ENCODE results near the gene RETREG3.
A peak's percentile ranks its signal among the peaks of the same experiment; 100 is the strongest.
"Not testable (repeated sequence)": the region's sequence is repeated elsewhere in the genome, so short reads cannot be mapped to it uniquely, and the experiment has no call there.

Gene RETREG3

DNA sequence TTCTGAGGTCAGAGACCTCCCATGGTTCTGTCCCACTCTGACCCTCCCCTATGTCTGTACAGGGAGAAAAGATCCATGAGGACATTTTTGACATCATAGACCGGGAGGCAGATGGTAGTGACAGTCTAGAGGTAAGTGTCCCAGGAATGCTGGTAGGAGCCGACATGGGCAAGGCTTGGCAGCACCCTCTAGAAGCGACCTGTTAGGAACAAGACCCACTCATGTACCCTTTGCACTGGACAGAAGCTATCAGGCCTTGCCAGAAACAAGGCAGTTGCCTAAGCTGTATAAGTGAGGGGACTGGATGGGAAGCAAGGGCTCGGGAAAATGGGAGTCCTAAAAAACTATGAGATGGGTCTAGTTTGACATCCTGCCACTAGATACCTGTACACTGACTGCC, 2.8 kb upstream of the RETREG3 start:
- no peak for DNase-seq

DNA sequence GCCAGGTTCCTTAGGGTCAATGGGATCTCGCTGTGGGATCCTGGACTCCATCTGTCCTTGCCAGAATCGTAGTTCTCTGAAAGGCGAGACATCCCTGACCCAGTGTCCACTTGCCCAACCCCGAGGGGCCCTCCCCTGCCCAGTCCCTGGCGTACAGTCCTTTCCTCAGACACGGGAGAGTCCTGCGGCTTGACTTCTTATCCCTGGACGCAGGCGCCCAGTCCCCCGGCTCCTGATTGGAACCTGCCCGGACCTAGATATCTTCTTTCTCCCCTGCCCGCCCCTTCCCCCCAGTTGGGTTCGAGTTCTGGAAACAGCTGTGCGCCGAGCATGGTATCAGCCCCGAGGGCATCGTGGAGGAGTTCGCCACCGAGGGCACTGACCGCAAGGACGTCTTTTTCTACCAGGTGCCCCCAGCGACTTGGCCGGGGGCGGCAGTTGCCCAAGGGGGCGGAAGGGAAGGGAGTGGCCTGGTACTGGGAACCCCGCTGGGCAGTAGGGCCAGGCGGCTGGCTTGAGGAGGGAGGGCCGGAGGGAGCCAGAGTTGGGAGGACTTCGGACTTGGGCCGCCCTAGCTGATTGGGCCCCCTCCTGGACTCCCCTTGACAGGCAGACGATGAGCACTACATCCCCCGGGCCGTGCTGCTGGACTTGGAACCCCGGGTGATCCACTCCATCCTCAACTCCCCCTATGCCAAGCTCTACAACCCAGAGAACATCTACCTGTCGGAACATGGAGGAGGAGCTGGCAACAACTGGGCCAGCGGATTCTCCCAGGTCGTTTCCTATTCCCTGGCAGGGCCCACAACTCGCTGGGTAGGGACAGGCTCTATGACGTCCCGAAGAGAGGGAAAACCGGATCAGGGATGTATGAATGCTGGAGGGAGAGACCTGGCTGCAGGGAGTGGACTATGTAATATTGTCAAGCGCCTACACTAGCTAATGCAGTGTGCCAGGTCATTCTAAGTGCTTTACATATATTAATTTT, 934 bp upstream of the RETREG3 start:
- DNase-seq: not testable (repeated sequence)

DNA sequence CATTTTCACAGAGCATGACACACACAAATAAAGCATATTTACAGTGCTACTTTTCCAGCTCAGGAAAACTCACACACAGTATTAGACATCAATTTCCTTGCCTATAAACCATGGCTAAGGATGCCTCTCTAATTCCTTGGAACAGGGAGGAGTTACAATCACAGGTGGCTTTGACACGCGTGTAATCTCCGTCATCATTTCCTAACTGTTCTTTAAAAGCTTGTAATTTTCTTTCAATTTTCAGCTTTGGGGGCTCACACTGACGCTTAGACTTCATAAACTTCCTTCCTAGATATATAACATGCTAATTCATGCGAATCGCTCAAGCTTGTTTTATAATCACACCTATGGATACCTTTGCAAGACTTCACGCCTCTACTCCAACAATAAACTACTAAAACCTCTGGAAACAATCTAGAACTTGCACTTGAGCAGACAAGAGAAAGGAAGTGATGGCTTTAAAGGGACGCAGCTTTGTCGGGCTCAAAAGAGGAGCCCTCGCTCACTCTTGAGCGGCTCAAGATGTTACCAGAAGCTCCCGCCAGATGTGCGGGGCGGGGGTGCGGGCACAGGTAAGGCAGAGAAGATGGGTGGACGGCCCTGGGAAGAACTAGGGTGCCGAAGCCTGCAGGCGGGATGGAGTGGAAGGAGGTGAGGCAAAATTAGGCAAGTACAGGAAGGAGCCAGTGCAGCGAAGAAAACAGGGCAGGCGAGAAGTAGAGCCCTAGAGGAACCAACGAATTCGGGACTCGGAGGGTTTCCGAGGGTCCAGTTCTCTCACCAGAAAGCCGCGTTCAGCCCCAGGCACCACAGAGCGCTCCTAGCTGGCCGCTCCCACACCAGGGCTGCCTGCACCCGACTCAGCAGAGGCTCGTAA, 631 bp downstream of the RETREG3 start:
- no peak for DNase-seq

DNA sequence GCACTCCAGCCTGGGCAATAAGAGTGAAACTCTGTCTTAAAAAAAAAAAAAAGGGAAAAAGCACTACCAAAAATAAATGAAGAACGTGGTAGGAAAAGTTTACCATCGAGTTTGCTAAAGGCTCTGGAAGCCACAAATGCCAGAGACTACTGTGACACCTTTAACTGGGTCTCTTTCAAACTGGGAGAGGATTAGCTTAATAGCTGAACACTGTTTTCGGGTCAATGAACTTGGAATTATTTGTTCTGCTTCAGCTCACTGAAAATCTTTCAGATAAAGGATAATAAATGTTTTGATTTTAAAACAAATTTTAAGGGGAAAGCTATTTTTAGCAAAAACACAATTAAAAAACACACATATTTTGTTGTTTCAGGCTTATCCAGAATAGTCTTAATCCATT, 1.4 kb downstream of the RETREG3 start:
- DNase-seq: no peak

- no peak for DNase-seq
These were observed 5.9 kb downstream of the RETREG3 start for GRCh38 chr17:42603318-42603717.

GRCh38 chr17:42598905-42599304, 10.3 kb downstream of the RETREG3 start:
- no peak for DNase-seq

DNA sequence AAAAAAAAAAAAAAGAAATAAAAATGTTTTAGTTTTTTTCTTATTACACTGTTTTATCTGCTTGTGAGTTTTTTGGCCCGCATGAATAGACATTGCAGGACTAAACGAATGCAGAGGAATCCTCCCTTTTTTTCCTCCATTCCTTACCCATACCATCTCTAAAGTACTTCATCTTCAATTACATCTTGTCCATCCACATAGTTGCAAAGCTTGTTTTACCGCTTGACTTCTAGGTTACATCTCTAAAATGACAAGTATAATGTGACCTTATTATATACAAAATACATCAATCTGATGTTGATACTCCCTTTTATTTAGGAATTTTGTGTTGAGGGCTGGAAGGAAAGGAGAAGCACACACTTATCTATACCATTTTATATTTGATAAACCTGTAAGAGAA, 12.8 kb downstream of the RETREG3 start:
- DNase-seq: no peak

- DNase-seq: no peak
These were observed 17.8 kb downstream of the RETREG3 start for GRCh38 chr17:42591411-42591810.

DNA sequence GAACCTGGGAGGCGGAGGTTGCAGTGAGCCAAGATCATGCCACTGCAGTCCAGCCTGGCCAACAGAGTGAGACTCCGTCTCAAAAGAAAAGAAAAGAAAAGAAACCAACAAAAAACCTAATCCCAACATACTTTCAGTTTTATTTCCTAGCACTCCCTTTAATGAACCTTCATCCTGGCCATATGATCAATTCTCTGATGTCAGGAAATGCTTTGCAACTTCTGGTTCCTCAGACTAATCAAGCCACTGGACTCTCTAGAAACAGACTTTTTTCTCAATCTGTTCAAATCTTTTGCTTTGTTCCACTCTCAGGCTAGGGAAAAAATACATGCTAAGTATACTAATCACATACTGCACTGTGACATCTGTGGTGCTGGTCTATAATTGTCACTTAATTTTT, 18.3 kb downstream of the RETREG3 start:
- no peak for DNase-seq

DNA sequence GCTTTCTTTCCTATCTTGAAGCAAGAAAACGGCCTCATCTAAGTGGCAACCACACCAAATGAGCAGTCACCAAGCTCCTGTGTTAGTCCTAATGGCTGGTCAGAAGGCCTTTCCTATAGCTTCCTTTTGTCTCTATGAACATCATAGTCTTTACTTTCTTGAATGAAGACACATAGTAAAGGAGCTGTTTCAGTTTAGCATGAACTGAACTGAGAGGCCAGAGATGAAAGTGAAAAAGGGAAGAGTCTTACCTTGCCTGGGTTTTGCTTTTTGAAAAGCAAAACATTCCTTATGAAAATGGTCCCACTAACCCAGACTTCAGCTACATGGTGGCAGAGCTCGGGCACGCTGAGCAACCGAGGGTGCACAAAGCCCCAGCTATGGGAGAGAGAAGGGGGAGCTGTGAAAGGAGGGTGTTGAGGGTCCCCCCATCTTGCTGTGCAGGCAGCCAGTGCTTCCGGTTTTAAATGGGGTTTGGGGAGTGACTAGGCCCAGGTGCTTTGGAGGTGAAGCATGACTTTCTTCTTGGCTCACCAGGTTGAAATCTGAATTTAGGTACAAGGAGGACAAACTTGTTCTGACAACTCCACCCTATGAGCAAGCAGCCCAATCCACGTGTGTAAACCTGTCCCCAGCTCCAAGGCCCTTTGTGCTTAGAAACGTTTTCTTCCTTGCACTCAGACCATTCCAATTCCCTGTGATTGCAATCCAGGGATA, 22.5 kb downstream of the RETREG3 start:
- no peak for DNase-seq

DNA sequence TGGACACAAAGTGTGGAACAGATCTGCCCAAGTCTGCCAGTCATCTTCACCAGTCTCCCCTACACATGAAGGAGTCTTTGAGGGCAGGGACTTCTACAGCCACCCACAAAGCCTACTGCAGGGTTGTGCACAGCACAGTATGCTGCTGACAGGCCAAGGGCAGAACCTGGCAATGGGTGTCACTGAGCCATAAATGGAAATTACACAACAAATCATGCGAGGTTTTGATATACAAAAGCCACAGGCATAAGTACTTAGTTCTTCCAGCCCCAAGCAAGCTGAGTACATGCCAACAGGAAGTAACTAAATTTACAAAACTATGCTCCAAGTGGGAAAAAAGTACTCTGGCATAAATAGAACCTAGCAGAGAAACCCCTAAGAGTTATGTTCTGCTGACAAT, 23.8 kb downstream of the RETREG3 start:
- no peak for DNase-seq

DNA sequence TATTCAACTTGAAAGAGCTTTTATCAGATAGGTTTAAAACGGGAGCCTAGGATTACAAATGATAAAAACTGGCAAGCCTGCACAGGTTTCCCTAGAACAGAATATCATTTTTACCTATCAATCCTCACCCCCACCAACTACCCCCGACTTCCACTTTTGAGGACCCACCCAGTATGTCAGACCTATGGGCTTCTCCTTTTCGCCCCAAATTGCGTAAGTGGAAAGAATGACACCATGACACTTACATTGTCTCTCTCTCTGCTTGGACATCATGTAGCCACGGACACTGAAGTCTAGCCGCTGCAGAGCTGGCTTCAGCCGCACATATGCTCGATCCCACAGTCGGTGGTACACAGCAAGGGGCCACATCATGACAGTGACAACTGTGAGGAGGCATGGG, 24.3 kb downstream of the RETREG3 start:
- no peak for DNase-seq

- no peak for DNase-seq
These were observed 27.4 kb downstream of the RETREG3 start for GRCh38 chr17:42581744-42582270.

DNA sequence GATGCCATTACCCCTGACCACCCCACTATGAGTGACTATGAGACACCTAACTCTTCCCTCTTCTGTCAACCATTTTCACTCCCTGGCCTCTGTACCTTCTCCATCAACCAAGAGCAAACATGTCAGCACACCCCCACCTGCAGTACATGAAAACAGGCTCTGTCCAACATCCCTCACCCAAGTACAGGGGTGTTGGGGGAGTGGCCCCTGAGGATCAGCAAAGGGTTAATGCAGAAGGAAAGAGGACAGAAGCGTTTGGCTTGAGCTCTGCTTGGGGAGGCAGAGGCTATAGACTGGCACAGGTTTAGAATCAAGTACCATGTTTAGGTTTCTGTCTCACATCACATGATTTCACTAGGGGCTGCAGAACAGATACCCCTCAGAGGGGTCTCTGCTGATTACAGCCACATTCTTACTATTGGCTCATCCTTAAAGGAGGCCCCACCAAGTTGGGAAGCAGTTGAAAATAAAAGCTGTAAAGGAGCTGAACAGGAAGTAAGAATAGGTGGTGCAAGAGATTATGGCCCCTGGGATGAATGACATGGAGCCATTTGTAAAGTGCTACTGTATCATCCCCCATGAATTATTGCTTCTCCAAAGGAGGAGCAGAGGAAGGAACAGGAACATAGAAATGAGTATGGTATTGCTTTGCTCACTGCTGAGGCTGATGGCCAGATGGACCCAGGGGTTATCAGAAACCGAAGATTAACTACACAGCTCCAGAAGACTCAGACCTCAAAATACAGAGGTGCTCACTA, 29.2 kb downstream of the RETREG3 start:
- no peak for DNase-seq

DNA sequence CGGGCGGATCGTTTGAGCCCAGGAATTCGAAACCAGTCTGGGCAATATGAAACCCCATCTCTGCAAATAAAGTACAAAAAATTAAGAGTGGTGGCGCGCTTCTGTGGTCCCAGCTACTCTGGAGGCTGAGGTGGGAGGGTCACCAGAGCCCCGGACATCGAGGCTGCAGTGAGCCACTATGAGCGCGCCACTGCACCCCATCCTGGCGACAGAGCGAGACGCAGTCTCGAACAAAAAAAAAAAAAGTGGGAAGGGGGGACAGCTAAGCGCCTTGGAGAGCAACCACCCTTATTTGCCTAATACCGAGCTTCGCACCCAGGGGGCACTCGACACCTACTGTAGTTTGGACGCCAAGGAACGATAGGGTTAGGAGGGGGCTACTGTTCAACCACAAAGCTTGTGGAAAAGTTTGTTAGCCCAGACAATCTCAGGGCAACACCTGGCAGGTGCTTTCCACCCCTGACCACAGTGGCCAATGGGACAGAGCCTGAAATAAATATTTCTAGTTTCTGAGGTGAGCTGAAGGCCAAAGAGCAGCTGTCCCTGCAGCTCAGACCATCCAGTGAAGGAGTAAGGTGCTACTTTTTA, 30.8 kb downstream of the RETREG3 start:
- peak; percentile 62 for DNase-seq

GRCh38 chr17:42577532-42578281, 31.5 kb downstream of the RETREG3 start, which contains the start of gene PSMC3IP:
Gene PSMC3IP (minus strand): TSS chr17:42577729. CDS start chr17:42577686, 43 bp downstream.
- peak; percentile 85 for DNase-seq

GRCh38 chr17:42577140-42577531, 32.0 kb downstream of the RETREG3 start:
- no peak for DNase-seq

DNA sequence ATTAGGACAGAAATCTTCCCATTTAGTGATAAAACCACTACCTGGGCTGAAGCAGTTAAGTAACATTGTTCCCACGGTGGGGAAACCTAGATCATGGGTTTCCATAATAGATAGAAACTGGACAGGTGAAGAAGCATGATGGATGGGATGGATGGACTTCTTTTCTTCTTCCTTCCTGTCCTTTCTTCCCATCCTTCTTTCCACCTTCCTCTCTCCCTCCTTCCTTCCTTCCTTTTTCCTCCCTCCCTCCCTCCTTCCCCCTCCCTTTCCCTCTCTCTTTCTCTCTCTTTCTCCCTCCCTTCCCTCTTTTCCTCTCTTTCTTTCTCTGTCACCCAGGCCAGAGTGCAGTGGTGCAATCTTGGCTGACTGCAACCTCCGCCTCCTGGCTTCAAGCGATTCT, 34.7 kb downstream of the RETREG3 start:
- DNase-seq: no peak

DNA sequence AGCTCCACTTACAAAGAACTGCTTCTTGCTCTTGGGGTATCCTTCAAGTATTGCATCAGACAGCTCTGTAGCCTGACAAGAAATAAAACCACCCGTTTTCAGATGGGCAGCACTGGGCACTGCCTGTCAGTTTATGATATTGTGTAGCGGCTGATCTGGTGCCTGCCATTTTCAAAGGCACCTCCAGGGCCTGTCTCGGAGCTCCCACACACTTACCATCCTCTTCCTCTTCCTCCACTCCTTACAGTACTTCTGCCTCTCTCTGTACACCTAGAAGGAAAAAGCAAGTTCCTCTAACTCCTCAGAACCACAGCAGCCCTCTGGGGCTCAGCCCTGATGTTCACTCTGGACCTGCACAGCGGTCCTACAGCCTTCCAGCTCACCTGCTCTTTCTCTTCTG, 36.1 kb downstream of the RETREG3 start:
- no peak for DNase-seq

DNA sequence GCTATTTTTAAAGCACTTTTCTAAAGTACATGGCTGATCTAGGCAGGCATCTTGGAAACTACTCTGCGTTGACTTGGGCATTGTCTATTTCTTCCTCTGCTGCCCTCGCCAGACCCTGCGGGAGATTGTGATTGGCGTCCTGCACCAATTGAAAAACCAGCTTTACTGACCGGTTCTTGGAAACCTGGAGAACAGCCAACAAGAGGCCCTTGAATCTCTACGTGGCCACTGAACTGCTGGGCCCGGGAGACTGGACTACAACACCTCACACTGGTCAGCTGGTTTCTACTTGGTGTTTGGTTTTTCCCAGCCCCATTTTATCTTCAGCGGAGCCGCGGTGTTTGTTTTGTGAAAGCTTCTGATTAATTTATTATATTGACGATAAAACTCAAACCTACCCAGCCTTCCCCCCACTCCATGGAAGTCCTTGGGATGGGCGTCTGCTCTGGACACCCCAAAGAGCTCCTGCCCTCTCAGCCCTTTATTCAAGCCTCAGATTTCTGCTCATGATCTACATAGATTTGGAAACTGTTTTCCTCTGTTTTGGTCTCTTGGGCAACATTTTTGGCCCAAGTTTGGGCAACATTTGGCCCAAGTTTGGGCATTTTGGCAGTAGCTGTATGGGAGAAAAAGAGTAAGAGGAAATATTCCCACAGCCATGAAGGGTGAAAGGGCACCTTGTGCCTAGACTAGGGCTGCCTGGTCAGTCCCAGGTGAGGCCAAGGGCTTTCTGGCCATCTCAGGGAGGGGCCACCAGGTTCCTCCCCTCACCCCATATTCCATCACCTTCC, 37.5 kb downstream of the RETREG3 start:
- no peak for DNase-seq
